Measurements from ENCODE around the gene PIM1. TPM values are rescaled to one million over a fixed set of nuclear protein-coding genes. Genes with fewer than 3 reads are reported as not detected.
"Not testable (repeated sequence)": the region's sequence is repeated elsewhere in the genome, so short reads cannot be mapped to it uniquely, and the experiment has no call there.

PIM1 gene
- polyA plus RNA-seq, 1 donor: 21.1 TPM

- peak; percentile 67 for DNase-seq
Measured at GRCh38 chr6:37170273-37171200, 585 bp downstream of the PIM1 start.

GRCh38 chr6:37171201-37171969, 1.4 kb downstream of the PIM1 start:
- DNase-seq: no peak

DNA sequence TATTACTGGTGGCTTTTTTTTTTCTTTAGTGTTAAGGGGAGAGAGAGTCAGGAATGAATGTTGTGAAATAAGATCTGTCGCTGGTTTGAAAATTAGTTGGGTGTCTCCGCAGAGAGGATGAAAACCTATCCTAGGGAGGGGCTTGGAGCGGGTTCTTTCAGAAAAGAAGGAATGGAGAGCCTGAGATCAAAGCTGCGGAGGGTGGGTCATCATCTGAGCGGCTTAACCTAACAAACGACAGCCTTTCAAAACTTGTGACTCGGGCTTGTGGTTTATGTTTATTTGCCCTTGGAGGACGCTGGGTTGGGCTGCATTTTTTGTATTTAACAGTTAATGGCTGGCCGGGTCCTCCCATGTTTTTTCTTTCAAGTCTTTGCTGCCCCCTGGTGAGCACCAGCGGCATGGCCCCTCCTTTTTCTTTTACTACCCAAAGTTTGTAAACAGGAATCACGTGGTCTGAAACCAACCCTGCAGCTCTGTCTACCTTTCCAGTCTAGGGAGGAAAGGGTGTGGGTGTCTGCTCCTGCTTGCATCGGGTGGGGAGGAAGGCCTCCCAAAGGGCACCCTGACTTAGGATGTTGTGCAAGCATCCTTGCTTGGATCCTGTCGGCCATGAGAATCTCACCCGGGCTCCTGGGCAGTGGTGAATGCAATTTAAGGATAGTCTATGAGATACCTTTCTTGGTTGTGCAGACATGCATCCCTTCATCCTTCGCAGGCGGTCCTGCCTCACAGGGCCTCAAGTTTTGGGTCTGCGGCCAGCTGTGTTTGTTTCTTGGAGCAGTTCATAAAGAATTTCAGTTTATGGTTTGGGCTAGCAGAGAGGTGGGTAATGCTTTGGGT, 2.2 kb downstream of the PIM1 start:
- peak; percentile 92 for DNase-seq

DNA sequence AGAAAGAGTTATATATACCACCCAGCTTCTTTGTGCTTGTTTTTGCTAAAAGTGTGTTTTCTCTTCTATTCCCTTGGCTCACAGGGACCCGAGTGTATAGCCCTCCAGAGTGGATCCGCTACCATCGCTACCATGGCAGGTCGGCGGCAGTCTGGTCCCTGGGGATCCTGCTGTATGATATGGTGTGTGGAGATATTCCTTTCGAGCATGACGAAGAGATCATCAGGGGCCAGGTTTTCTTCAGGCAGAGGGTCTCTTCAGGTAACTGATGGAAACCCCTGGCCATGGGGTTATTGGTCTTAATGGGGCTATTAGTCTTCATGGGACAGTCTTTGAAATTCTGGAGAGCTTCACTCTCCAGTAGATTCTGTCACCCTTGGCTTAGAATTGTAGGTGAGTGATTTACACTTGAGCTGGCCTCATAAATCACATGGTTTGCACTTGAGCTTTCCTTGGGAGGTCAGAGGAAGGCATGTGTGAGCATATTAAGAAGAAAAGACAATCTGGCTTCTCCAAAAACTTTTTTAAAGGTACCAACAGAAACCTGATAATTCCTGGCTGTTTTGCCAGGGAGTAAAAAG, 3.0 kb downstream of the PIM1 start:
- DNase-seq: no peak

DNA sequence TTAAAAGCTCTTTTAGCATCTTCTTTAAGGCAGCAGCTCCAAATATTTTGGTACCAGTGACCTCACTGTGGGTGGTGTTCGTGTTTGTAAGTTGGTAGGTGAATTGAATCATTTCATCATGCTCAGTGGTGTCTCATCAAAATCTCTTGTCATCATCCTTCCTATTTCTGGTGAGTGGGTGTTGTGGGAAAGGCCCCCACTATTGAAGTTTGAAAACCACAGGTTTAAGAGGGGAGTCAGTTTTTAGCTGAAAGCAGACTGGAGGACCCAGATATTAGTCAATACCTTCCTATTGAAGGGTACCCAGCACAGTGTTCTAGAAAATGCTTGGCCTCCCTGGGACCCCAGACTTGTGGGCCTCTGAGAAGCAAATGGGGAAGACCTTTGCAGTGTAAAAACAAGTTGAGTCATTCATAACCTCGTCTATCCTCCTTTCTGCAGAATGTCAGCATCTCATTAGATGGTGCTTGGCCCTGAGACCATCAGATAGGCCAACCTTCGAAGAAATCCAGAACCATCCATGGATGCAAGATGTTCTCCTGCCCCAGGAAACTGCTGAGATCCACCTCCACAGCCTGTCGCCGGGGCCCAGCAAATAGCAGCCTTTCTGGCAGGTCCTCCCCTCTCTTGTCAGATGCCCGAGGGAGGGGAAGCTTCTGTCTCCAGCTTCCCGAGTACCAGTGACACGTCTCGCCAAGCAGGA, 3.7 kb downstream of the PIM1 start:
- no peak for DNase-seq

GRCh38 chr6:37174196-37174514, 4.2 kb downstream of the PIM1 start:
- no peak for DNase-seq

GRCh38 chr6:37174515-37175331, 4.8 kb downstream of the PIM1 start:
- DNase-seq: no peak

- no peak for DNase-seq
Measured at GRCh38 chr6:37175332-37176267, 5.6 kb downstream of the PIM1 start.

DNA sequence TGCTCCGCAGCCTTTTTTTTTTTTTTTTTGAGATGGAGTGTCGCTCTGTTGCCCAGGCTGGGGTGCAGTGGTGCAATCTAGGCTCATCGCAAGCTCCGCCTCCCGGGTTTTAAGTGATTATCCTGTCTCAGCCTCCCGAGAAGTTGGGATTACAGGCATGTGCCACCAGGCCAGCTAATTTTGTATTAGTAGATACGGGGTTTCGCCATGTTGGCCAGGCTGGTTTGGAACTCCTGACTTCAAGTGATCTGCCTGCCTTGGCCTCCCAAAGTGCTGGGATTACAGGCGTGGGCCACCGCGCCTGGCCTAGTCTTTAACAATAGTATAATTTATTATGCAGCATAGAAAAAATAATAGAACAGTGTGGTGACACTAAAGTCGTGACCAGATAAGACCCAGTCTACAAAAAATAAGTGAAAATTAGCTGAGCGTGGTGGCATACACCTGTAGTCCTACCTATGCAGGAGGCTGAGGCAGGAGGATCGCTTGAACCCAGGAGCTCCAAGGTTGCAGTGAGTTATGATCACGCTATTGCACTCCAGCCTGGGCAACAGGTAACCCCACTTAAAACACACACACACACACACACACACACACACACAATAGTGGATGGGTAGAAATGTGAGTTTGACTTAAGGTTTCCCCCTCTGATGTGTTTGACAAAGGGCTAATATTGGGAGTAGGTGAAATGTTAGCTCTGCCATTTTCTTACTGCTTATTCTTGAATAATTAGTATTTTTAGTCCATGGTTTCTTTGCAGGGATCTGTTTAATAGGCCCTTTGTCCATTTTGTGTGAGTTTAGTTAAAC, 6.5 kb downstream of the PIM1 start:
- DNase-seq: no peak

GRCh38 chr6:37177077-37177934, 7.4 kb downstream of the PIM1 start:
- DNase-seq: no peak

DNA sequence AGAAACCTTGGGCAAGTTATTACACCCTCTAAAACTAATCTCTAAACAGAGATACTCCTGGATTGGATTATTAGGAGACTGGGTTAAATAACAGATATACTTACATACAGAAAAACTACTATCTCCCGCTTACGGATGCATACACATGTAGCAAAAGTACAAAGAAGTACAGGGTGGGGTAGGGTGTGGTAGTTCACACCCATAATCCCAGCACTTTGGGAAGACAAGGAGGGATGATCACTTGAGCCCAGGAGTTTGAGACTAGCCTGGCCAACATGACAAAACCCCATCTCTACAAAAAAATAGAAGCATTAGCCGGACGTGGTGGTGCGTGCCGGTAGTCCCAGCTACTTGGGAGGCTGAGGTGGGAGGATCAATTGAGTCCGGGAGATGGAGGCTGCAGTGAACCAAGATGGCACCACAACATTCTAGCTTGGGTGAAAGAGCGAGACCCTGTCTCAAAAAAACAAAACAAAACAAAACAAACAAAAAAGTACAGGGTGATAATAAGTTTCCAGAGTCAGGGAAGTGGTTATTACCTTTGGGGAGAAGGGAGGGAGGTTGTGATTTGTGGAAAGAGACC, 8.1 kb downstream of the PIM1 start:
- DNase-seq: no peak

DNA sequence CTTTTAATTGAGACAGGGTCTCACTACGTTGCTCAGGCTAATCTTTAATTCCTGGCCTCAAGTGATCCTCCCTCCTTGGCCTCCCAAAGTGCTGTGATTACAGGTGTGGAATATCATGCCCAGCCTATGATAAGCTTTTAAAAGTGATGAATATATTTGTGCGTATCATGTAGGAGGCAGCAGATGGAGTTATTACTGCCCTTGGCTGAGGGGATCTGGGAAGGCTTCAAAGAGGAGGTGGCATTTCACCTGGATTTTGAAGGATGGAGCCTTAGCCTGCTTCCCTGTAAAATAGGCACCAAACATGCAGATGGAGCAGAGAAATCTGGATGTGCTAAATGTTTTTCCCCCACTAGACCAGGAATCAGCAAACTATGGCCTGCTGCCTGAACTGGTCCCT, 10.1 kb downstream of the PIM1 start:
- no peak for DNase-seq

DNA sequence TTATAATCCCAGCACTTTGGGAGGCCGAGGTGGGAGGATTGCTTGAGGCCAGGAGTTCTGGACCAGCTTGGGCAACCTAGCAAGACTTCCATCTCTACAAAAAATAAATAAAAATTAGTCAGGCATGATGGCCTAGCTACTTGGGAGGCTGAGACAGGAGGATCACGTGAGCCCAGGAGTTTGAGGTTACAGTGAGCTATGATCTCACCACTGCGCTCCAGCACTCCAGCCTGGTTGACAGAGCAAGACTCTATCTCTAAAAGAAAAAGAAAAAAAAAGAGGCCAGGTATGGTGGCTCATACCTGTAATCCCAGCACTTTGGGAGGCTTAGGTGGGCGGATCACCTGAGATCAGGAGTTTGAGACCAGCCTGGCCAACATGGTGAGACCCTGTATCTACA, 10.7 kb downstream of the PIM1 start:
- DNase-seq: not testable (repeated sequence)

DNA sequence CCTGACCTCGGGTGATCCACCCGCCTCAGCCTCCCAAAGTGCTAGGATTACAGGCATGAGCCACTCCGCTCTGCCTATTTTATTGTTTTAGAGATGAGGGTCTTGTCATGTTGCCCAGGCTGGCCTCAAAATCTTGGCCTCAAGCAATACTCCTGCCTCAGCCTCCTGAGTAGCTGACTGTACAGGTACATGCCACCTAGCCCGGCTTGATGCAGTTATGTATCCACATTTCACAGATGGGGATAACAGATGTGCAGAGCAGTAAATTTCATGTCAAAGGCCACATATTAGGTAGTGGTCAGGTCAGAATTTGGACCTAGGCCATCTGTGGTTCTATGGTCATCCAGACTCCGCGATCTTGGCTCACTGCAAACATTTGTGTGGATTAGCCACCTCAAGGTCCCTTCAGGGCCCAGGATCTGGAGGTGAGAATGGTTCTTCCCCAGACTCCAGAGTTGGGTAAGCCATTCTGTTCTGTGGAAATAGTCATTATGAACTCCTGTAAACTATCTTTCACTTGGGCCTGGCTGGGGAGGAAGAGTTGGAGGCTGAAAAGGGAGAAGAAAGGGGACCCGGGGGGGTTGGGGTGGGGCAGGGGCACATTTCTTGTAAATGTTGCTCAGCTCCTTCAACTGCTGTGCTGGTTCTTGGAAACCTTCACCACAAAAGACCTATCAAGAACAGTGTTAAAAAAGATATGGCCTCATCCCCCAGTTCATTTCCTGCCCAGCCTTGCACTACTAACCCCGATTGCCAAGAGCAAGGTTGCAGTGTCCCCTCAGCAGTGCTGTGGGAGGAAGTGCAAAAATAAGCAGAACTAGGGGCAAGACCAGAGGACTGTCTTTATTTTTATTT, 13.0 kb downstream of the PIM1 start:
- DNase-seq: no peak

DNA sequence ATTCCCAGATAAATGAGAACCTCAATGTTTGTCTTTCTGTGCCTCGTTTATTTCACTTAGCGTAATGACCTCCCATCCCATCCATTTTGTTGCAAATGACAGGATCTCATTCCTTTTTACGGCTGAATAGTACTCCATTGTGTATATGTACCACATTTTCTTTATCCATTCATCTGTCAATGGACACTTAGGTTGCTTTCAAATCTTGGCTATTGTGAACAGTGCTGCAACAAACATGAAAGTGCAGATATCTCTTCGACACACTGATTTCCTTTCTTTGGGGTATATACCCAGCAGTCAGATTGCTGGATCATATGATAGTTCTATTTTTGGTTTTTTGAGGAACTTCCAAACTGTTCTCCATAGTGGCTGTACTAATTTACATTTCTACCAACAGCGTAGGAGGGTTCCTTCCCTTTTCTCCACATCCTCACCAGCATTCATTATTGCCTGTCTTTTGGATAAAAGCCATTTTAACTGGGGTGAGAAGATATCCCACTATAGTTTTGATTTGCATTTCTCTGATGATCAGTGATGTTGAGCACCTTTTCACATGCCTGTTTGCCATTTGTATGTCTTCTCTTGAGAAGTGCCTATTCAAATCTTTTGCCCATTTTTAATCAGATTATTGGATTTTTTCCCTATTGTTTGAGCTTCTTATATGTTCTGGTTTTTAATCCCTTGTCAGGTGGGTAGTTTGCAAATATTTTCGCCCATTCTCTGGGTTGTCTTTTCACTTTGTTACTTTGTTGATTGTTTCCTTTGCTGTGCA, 16.2 kb downstream of the PIM1 start:
- DNase-seq: not testable (repeated sequence)

Measured in left kidney (tissue), 2 donors.